IPS-NIHi7 (cell line): ENCODE measurements around the gene TICRR.

Experiments
- DNase-seq: peaks from one replicate; pipeline ENCODE4 v3.0.0; 2012; ENCODE audit warnings: mixed read lengths; ENCODE audit errors: extremely low spot score

Gene TICRR

GRCh38 chr15:89673165-89673512, 97.9 kb downstream of the TICRR start:
- DNase-seq: peak; percentile 92

- no peak for DNase-seq
Measured at GRCh38 chr15:89674526-89674925, 99.3 kb downstream of the TICRR start.

DNA sequence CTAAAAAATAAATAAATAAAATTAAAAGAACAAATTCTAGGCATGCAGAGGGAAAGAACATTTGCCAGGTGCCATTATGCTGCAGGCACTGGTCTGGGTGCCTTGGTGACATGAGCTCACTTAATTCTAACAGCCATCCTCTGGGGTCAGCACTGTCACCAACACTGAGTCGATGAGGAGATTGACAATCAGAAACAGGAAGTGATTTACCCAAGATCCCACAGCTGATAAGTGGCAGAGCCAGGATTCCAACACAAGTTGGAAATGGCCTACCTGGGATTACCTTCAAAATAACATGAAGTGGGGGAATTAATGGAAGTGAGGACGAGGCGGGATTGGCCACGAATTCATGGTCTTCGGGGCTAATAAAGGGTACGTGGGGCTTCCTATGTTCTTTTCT, 100.3 kb downstream of the TICRR start:
- DNase-seq: no peak

DNA sequence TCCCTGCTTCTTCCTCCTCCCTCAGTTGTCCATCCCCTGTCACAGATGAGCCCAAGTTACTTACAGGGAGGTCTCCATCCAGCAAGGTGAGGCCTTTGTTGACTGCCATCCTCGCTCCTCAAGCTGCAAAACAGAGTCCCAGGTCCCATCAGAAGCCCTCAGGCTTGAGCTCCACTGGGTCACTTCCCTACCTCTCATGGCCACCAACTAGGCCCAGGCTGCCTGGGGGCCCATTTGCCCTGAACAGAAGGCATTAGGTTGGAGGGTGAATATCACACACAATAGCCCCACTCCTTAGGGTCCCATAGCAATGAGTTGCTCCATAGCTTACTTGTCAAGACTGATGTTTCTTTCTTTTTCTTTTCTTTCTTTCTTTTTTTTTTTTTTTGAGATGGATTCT, 102.1 kb downstream of the TICRR start:
- DNase-seq: no peak
